Measurements from ENCODE around the gene FATE1.

Gene FATE1

DNA sequence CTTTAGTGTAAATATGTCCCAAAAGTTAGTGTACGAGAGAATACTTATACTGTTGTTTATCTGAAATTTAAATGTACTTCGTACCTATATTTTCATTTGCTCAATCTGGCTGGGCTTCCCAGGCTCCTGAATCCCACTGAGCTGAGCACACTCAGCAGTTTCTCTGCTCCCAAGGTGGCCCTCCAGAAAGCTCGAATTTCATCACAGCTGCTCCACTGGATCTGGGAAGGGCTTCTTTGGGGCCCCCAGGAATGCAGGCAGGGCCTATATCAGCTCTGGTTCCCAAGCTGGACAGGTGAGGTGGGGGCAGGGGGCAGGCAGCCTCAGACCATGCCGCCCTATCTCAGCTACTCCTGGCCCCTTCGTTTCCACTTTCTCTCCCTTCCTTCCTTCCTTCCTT lies 1.5 kb upstream of the FATE1 start:
- DNase-seq: no peak
- TF ChIP-seq GATA1 (IDR thresholded peaks at IDR 0.05; ENCODE audit: low read depth, low read length) (no peak), POLR2A (IDR thresholded peaks at IDR 0.05; ENCODE audit: low read length) (no peak)

DNA sequence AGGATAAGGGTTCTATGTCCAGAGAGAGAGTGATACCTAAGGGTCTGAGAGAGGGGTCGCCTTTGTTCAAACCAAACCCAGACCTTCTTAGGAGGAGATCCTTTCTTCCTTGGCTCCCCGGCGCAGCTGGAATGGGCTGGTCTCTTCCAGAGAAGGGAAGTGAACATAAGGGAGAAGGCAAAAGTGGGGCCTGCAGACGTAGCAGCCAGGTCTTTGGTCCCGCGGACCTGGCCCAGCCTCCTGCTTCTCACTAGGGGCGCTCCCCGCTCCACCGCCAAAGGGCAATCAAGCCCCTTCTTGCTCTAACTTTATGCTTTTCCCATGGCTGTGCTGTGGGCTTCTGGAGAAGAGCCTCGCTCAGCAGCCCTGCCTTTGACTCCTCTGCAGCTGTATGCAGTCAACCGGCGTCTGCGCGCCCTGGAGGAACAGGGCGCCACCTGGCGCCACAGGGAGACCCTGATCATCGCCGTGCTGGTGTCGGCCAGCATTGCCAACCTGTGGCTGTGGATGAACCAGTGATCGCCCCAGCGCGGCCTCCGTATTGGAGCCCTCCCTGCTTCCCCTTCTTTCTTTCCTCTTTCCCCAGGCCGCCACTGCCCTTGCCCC lies 6.5 kb downstream of the FATE1 start:
- peak; percentile 1 to 27 for DNase-seq
- no peak for TF ChIP-seq GATA1 (IDR thresholded peaks at IDR 0.05; ENCODE audit: low read depth, low read length)
- no peak for TF ChIP-seq POLR2A (IDR thresholded peaks at IDR 0.05; ENCODE audit: low read length)

DNA sequence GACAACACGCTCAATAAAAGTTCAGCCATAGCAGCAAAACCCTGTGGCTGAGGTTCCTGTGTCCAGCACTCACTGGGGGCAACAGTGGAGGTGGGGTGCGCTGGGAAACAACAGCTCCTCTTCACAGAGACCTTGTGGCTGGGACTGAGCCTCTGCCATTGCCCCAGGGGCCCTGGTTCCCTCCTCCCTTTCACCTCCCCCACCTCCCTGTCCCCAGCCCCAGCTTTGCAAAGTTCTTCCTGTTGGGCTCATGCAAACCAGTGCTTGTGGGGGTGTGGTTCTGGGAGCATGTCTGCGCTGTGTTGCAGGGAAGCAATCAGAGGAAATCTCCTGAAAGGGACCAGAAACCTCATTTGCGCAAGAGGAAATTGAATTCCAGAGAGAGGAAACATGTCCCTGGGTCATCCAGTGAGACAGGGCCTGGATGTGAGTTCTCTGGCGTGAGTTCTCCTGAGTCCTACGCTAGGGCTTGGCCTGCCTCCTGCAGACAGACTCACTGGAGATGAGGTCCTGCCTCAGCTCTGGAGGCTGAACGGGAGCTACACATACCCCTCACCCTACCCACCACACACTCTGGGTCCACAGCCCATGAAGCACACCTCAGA lies 7.4 kb downstream of the FATE1 start:
- TF ChIP-seq GATA1 (IDR thresholded peaks at IDR 0.05; ENCODE audit: low read depth, low read length): no peak
- no peak for TF ChIP-seq POLR2A (IDR thresholded peaks at IDR 0.05; ENCODE audit: low read length)
- DNase-seq: no peak

DNA sequence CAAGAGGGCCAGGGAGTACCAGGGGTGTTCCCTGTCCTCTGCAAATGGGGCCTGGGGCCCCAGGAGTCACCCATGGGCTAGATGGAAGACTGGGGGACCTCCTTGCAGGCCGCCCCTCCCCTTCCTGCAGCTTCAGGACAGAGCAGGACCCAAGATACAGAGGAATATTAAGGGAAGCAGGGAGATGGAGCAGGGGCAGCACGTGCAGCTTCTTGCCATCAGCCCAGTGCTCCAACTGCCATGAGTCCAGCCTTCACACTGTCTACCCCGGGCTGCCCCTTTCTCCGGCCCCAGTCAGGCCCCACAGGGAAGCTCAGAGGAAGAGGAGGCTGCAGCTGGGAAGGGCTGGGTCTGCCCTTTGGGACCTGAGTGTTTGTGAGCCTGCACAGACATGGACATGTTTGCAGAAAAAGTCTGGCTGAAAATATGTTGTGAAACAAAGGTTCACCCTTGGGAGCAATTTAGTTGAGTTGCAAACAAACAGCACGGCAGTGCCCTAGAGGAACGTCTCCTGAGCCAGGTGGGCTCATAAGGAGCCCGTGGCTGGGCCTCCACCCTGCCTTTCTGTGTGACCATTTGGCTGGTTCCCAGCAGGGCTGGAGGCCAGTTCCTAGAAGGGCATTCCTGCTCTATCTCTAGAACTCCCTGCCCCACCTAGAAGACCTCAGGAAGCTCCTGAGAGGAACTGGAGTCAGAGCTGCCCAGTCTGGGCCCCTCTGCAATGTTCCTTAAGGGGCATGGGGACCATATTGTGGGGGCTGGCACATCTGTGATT lies 8.9 kb downstream of the FATE1 start:
- no peak for DNase-seq
- TF ChIP-seq POLR2A (IDR thresholded peaks at IDR 0.05; ENCODE audit: low read length) (no peak), GATA1 (IDR thresholded peaks at IDR 0.05; ENCODE audit: low read depth, low read length) (no peak)

DNA sequence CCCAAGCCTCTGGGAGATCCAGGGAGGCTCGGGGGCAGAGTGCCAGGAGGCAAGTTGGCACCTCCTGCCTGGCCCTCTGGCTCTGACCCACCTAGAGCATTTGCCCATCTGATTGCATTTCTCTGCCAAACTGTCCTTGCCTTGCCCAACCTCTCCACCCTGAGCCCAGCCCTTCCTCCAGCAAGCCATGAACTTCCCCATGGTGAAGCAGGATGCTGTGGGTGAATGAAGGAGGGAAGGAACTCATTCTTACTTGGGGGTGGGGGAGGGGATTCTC lies 9.4 kb downstream of the FATE1 start:
- DNase-seq: no peak
- TF ChIP-seq GATA1 (IDR thresholded peaks at IDR 0.05; ENCODE audit: low read depth, low read length) (no peak), POLR2A (IDR thresholded peaks at IDR 0.05; ENCODE audit: low read length) (no peak)

DNA sequence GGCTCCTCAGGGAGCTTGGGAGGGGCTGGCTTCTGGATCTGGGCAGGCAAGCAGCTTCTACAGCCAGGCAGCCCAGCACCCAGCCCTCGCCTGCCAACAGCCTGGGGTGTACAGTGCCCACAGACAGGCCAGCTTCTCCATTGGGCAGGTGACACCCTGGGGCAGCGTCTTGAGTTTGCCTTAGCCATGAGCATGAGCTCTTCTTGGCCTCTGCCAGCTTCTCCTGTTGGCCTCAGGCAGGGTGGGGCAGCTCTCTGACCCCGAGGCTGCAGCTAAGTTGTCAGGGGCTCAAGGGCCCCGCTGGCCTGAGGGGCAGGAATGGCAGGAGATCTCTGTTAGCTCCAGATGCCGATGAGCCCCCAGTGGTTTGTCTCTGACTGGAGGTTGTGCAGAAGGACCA lies 10.9 kb downstream of the FATE1 start:
- TF ChIP-seq GATA1 (IDR thresholded peaks at IDR 0.05; ENCODE audit: low read depth, low read length) (no peak), POLR2A (IDR thresholded peaks at IDR 0.05; ENCODE audit: low read length) (no peak)
- DNase-seq: no peak

DNA sequence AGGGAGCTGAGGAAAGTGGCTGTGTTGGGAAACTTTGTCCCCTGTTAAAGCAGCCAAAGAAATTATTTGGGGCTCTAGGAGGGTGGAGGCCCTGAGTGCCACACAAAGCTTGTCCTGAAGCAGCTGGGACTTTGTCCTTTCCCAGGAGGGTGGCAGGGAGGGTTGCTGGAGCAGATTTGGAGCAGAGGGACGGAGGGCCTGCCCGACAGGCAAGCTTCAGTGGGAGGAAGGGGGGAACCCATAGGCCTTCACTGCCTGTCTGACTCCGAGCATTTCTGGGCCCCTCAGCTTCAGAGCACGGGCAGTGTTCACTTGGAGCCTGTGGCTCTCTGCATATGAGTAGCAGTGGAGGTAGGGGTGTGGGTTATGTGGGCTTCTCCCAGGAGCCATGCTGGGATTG lies 11.5 kb downstream of the FATE1 start:
- DNase-seq: no peak
- TF ChIP-seq GATA1 (IDR thresholded peaks at IDR 0.05; ENCODE audit: low read depth, low read length): no peak
- TF ChIP-seq POLR2A (IDR thresholded peaks at IDR 0.05; ENCODE audit: low read length): no peak

DNA sequence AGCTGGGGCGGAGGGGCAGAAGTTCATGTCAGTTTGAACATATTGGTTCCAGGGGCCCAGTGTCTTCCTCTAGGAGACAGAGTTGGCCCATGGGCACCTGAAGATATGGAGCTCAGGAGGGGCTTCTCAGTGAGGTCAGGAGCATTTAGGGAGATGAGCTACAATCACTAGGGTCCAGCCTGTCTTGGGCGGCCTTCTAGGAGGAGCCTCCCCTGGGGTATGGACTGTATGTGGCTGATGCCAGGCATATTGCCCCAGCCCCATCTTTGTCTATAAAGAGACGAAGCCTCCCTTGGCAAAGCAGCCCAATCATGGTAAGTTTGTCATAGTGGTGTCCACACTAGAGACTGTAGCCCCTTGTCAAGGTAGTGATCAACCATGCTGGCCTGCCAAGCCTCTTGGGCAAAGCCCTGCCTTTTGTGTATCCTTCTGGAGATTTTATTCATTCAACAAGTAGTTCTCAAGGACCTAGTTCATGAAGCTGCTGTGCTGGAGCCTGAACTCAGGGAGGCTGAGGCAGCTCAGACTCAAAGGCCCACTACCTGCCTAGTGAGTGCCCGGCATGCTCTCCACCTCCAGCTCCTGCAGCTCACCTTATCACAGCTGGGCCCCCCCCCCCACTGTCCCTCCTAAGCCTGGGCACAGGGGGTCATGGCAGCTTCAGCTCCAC lies 13.4 kb downstream of the FATE1 start:
- no peak for DNase-seq
- TF ChIP-seq GATA1 (IDR thresholded peaks at IDR 0.05; ENCODE audit: low read depth, low read length) (no peak), POLR2A (IDR thresholded peaks at IDR 0.05; ENCODE audit: low read length) (no peak)

DNA sequence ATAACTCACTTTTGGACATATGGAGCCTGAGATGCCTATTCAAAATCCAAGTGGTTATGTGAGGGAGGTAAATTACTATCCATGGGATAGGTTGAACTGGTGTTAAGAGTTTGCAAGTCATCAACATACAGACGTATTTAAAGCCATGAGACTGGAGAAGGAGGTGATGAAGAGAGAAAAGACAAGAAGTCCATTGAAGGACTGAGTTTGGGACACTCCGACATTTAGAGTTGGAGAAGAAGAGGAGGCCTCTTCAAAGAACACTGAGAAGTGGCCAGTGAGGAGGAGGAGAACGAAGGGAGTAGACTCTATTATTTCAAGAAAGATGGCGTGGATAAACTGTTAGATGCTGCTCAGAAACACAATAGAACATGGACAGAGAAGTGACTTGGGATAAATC lies 18.6 kb downstream of the FATE1 start, which contains the start of gene CNGA2:
Gene CNGA2 (plus strand): TSS at position 301 of the 400 bp plus-strand sequence. CDS start 3,738 bp downstream, outside the sequence.
- TF ChIP-seq POLR2A (IDR thresholded peaks at IDR 0.05; ENCODE audit: low read length): no peak
- no peak for TF ChIP-seq GATA1 (IDR thresholded peaks at IDR 0.05; ENCODE audit: low read depth, low read length)
- DNase-seq: no peak

DNA sequence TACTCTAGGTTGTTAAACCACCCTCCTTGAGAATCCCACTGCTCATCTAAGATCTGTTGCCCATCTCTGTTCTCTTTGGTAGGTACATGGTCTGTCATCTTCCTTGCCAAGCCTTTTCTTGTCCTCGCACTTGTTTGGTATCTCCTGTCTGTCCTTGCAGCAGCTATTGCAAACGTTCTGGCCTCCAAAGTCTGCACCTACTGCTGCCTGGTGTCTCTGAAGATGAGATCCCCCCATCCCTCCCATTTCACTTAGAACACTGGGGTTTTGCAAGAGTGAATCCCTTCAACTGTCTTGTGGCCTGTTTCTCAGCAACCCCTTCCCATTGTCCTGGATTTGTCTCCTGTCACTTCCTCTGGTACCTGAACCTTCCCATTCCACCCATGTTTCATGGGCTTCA lies 19.4 kb downstream of the FATE1 start:
- DNase-seq: no peak
- no peak for TF ChIP-seq POLR2A (IDR thresholded peaks at IDR 0.05; ENCODE audit: low read length)

DNA sequence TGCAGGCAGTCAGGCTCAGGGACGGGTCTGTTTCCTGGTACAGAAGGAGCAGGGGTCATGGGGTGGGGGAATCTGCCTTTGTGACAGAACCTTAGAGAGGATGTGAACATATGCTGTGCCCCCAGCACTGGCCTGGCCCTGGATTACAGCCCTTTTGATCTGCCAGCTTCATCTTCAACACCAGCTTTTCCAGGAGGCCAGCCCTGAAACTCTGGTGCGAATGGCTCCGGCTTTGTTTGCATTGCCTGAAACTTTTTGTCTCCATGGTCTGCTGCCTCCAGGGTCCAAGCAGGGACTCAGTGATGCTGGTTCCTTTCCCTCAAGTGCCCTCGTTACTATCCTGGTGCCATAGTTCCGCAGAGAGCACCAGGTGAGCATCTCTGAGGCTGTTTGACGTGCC lies 20.9 kb downstream of the FATE1 start:
- no peak for DNase-seq
- TF ChIP-seq POLR2A (IDR thresholded peaks at IDR 0.05; ENCODE audit: low read length) (no peak), GATA1 (IDR thresholded peaks at IDR 0.05; ENCODE audit: low read depth, low read length) (no peak)

DNA sequence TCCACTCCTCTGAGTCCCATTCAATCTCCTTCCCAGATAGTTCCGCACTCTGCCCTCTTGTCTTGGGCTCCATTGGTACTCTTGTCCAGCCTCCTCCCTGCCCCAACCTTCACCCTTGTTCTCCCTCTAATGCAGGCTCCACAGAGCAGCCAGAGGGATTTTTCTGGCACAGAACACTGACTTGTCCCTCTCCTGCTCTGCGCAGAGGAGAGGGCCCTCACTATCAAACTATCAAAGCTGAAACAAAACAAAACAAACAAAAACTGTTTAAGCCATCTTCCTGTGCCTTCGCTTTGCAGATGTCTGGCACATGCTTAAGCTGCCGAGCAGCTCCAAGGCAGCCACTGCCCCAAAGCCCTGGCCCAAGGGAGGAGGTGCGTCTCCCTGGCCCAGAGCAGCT lies 21.7 kb downstream of the FATE1 start:
- no peak for DNase-seq
- TF ChIP-seq POLR2A (IDR thresholded peaks at IDR 0.05; ENCODE audit: low read length) (no peak), GATA1 (IDR thresholded peaks at IDR 0.05; ENCODE audit: low read depth, low read length) (no peak)

DNA sequence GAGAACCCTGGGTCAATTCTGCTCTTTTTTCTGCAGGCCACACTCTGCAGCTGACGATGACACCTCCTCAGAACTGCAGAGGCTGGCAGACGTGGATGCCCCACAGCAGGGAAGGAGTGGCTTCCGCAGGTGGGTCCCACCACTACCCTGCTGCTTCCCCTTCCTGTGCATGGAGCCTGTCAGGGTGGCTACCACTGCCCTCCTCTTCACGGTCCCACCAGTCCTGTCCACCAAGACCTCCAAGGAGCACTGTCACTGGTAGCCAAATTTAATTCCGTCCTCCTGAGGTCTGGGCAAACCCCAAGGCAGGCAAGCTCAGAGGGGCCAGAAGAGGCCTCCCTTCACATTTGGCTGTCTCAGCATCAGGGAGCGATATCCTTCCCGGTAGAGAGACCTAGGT lies 22.9 kb downstream of the FATE1 start:
- DNase-seq: no peak
- TF ChIP-seq POLR2A (IDR thresholded peaks at IDR 0.05; ENCODE audit: low read length) (no peak), GATA1 (IDR thresholded peaks at IDR 0.05; ENCODE audit: low read depth, low read length) (no peak)

DNA sequence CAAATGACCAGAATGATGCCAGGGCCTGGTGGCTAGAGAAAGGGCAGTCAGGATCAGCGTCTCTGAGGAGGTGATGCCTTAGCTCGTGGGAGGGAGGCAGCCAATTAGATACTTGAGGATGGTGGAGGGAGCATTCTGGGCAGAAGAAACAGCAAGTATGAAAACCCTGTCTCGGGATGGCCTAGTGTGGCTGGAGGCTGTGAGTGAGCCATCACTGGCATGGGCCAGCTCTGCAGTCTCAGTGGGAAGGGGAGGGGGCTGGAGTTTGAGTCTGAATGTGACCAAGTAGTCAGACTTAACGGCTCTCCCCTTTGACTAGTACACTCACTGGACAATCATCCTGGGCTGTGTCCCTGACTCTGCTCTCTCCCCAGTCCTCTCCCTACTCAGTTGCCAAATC lies 25.8 kb downstream of the FATE1 start:
- no peak for DNase-seq
- no peak for TF ChIP-seq GATA1 (IDR thresholded peaks at IDR 0.05; ENCODE audit: low read depth, low read length)
- TF ChIP-seq POLR2A (IDR thresholded peaks at IDR 0.05; ENCODE audit: low read length): no peak

All from erythroblast (primary cell).